Adrenal gland (tissue), 12 donors: Measurements from ENCODE around the gene IL3. TPM values are rescaled to one million over a fixed set of nuclear protein-coding genes. Genes with fewer than 3 reads are reported as not detected.

Experiments
- DNase-seq, 7 donors: peaks; one replicate each; pipeline ENCODE4 v3.0.0-alpha.2; 2019 to 2020
- H3K27ac ChIP-seq, 5 donors: fragments of 200-600 bp; sonication (generic) in 4 of 5; 1 replicate in 3 of 5; 2 replicates in 2 of 5; pipeline versions ENCODE4 v1.5.1 to v1.8.0; 2016 to 2020; ENCODE audit warnings: mild to moderate bottlenecking in 1 of 5
- H3K27me3 ChIP-seq: fragments of 200-600 bp; 2 replicates; pipeline ENCODE4 v1.8.0; 2021
- H3K36me3 ChIP-seq, 2 donors: fragments of 200-600 bp; replicated peaks in 1 of 2; 1 replicate in 1 of 2; 2 replicates in 1 of 2; pipeline versions ENCODE4 v1.5.1 to v1.8.0; 2018 to 2022
- H3K4me1 ChIP-seq, 2 donors: fragments of 200-600 bp; replicated peaks in 1 of 2; 1 replicate in 1 of 2; 2 replicates in 1 of 2; pipeline versions ENCODE4 v1.5.1 to v1.8.0; 2018 to 2021
- H3K4me3 ChIP-seq, 4 donors: fragments of 200-600 bp; sonication (generic) in 3 of 4; one replicate each; pipeline ENCODE4 v1.5.1; 2016 to 2018
- H3K9me3 ChIP-seq, 3 donors: fragments of 200-600 bp; sonication (generic) in 1 of 3; replicated peaks in 1 of 3; 1 replicate in 2 of 3; 2 replicates in 1 of 3; pipeline versions ENCODE4 v1.5.1 to v1.8.0; 2016 to 2021
- POLR2A ChIP-seq, 2 donors: fragments of 450-650 bp; IDR thresholded peaks; one replicate each; pipeline ENCODE4 v1.6.1; 2017; ENCODE audit warnings: antibody characterized with exemption in 2 of 2, mild to moderate bottlenecking in 2 of 2, moderate library complexity in 1 of 2
- WGBS, 4 donors: extraction: QIAGEN DNeasy Blood & Tissue Kit in 2 of 4; methylation state at CpG; one replicate each; pipeline versions ENCODE4 v1.1.5 to v1.1.7; 2013 to 2017; 5-methylcytosine and 5-hydroxymethylcytosine counted together
- intact Hi-C, 2 donors: fragments of 100-400 bp; cut with DNase I; formaldehyde crosslinking; loops; one replicate each; pipeline versions ENCODE4 v1.14.1 to v1.15.0; 2022 to 2023
- polyA plus RNA-seq, 3 donors: library from polyadenylated mRNA; stranded (reverse); fragments of 200-250 nt in 2 of 3; fragments of 350-450 nt in 1 of 3; fragmentation: Illumina TruSeq in 1 of 3; extraction: RNeasy Lipid Tissue Mini Kit (QIAGEN cat#74804) in 1 of 3; gene quantifications; one replicate each; pipeline ENCODE4 v1.2.3, GENCODE V29; 2013 to 2014
- total RNA-seq, 9 donors: library from RNA; depleted of rRNA in 4 of 9; stranded (reverse); fragments of >200 nt in 4 of 9; fragments of 120-200 nt in 1 of 9; fragmentation: NEBNext Ultra II Directional in 1 of 9; extraction: Animal tissue kit (Norgen Biotek cat#: 25700) in 1 of 9; gene quantifications; one replicate each; pipeline versions ENCODE4 v1.1.0 to v1.2.4, GENCODE V29; 2013 to 2023
- TF ChIP-seq, protein P1 (sequence below), 6 experiments: fragments of 450-650 bp in 4 of 6; fragments of 200-600 bp in 2 of 6; sonication (generic) in 1 of 6; IDR thresholded peaks; 1 replicate in 5 of 6; 2 replicates in 1 of 6; pipeline versions ENCODE4 v1.5.1 to v1.8.0; 2016 to 2021; ENCODE audit warnings: antibody characterized with exemption in 6 of 6, mild to moderate bottlenecking in 2 of 6, moderate library complexity in 1 of 6
- donor health status: healthy with polysubstance abuse.
- donor health status: Bipolar disorder and iron deficiency.
- donor health status: DM: yes; HTN: yes; CAD: no.
- donor health status: DM: no; HTN: no; CAD: no.
- donor health status: DM: no; HTN: no; CAD: no.
- donor health status: DM: yes; HTN: yes; CAD: no.

IL3 gene
- total and polyA plus RNA-seq, 12 donors = not detected

- TF ChIP-seq, protein P1, sequence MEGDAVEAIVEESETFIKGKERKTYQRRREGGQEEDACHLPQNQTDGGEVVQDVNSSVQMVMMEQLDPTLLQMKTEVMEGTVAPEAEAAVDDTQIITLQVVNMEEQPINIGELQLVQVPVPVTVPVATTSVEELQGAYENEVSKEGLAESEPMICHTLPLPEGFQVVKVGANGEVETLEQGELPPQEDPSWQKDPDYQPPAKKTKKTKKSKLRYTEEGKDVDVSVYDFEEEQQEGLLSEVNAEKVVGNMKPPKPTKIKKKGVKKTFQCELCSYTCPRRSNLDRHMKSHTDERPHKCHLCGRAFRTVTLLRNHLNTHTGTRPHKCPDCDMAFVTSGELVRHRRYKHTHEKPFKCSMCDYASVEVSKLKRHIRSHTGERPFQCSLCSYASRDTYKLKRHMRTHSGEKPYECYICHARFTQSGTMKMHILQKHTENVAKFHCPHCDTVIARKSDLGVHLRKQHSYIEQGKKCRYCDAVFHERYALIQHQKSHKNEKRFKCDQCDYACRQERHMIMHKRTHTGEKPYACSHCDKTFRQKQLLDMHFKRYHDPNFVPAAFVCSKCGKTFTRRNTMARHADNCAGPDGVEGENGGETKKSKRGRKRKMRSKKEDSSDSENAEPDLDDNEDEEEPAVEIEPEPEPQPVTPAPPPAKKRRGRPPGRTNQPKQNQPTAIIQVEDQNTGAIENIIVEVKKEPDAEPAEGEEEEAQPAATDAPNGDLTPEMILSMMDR (IDR thresholded peaks at IDR 0.05) = no peak
- no peak for TF ChIP-seq POLR2A (IDR thresholded peaks at IDR 0.05)
- no peak for DNase-seq
- H3K4me3 ChIP-seq = no peak overlapping the region
- WGBS, 4 donors = 81 to 98% (median 94%) methylated on average over 3 of the region's 3 CpGs
- H3K9me3 ChIP-seq = no peaks in the 10 kb centered on the region
- no peaks in the 10 kb centered on the region for H3K27me3 ChIP-seq
- H3K4me1 ChIP-seq = no peaks in the 10 kb centered on the region
- intact Hi-C loops = no loop called here
- H3K27ac ChIP-seq = no peak overlapping the region
- H3K36me3 ChIP-seq = no peaks in the 10 kb centered on the region
Observed at GRCh38 chr5:132096904-132097303, 36.4 kb downstream of the IL3 start.

GRCh38 chr5:132098151-132098594 lies 37.7 kb downstream of the IL3 start:
- no peaks in the 10 kb centered on the region for H3K9me3 ChIP-seq
- TF ChIP-seq POLR2A (IDR thresholded peaks at IDR 0.05) = no peak
- TF ChIP-seq, protein P1 (IDR thresholded peaks at IDR 0.05) = no peak
- no peak overlapping the region for H3K27ac ChIP-seq
- H3K36me3 ChIP-seq = no peaks in the 10 kb centered on the region
- intact Hi-C loops = no loop called here
- H3K27me3 ChIP-seq = no peaks in the 10 kb centered on the region
- H3K4me3 ChIP-seq = no peak overlapping the region
- no peak for DNase-seq
- peaks cover 0 to 6% of the 10 kb centered on the region in 2 donors for H3K4me1 ChIP-seq
- 73 to 84% (median 75%) methylated on average over 5 of the region's 5 CpGs for WGBS, 4 donors

- intact Hi-C loops = no loop called here
- no peaks in the 10 kb centered on the region for H3K9me3 ChIP-seq
- peaks cover 3 to 11% of the 10 kb centered on the region in 2 donors for H3K4me1 ChIP-seq
- no peak for DNase-seq
- H3K36me3 ChIP-seq = no peaks in the 10 kb centered on the region
- no peak overlapping the region for H3K27ac ChIP-seq
- no peak overlapping the region for H3K4me3 ChIP-seq
- TF ChIP-seq, protein P1 (IDR thresholded peaks at IDR 0.05) = no peak
- no peak for TF ChIP-seq POLR2A (IDR thresholded peaks at IDR 0.05)
- H3K27me3 ChIP-seq = no peaks in the 10 kb centered on the region
Observed at GRCh38 chr5:132098621-132099020, 38.2 kb downstream of the IL3 start.

- H3K27me3 ChIP-seq = no peaks in the 10 kb centered on the region
- intact Hi-C loops = no loop called here
- DNase-seq = no peak
- H3K36me3 ChIP-seq = no peaks in the 10 kb centered on the region
- no peaks in the 10 kb centered on the region for H3K9me3 ChIP-seq
- no peak overlapping the region for H3K4me3 ChIP-seq
- no peak overlapping the region for H3K27ac ChIP-seq
- 74 to 87% (median 79%) methylated on average over 5 of the region's 5 CpGs for WGBS, 4 donors
- H3K4me1 ChIP-seq = peaks cover 8 to 17% of the 10 kb centered on the region in 2 donors
- no peak for TF ChIP-seq POLR2A (IDR thresholded peaks at IDR 0.05)
- TF ChIP-seq, protein P1 (IDR thresholded peaks at IDR 0.05) = no peak
Observed at GRCh38 chr5:132099076-132099748, 38.8 kb downstream of the IL3 start.
